Kidney (tissue), 14 donors: ENCODE measurements around the gene PAPOLG. TPM values are rescaled to one million over a fixed set of nuclear protein-coding genes. Genes with fewer than 3 reads are reported as not detected.

Experiments
- DNase-seq, 5 donors: peaks; one replicate each; pipeline ENCODE4 v3.0.0-alpha.2; 2013 to 2020
- FAIRE-seq: peaks from 2 replicates; lab custom pipeline; 2012; peaks lifted over from hg19 to GRCh38; lab: Jason Lieb, UNC
- H3K27ac ChIP-seq, 2 donors: one replicate each; pipeline ENCODE4 v1.7.0; 2013; ENCODE audit warnings: low read depth in 2 of 2, low read length in 2 of 2, inconsistent platforms in 1 of 2
- H3K27me3 ChIP-seq: one replicate; pipeline ENCODE4 v1.7.1; 2013; ENCODE audit warnings: low read length, inconsistent platforms; ENCODE audit not compliant: control insufficient read depth, insufficient read depth
- H3K36me3 ChIP-seq, 3 donors: one replicate each; pipeline versions ENCODE4 v1.7.0 to v1.7.1; 2013; ENCODE audit warnings: low read length in 3 of 3, control low read depth in 1 of 3, inconsistent platforms in 1 of 3; ENCODE audit not compliant: insufficient read depth in 3 of 3, control insufficient read depth in 2 of 3
- H3K4me1 ChIP-seq, 3 donors: one replicate each; pipeline versions ENCODE4 v1.7.0 to v1.7.1; 2013; ENCODE audit warnings: low read length in 3 of 3, inconsistent platforms in 1 of 3, low read depth in 1 of 3; ENCODE audit not compliant: control insufficient read depth in 2 of 3, insufficient read depth in 2 of 3
- H3K4me3 ChIP-seq, 3 donors: one replicate each; pipeline versions ENCODE4 v1.7.0 to v1.8.1; 2013; ENCODE audit warnings: low read length in 3 of 3, control low read depth in 1 of 3, inconsistent platforms in 1 of 3
- H3K9ac ChIP-seq, 3 donors: one replicate each; pipeline versions ENCODE4 v1.7.0 to v1.7.1; 2013; ENCODE audit warnings: low read length in 3 of 3, control low read depth in 1 of 3, inconsistent platforms in 1 of 3
- H3K9me3 ChIP-seq, 3 donors: one replicate each; pipeline versions ENCODE4 v1.7.0 to v1.7.1; 2013; ENCODE audit warnings: low read length in 3 of 3, control low read depth in 1 of 3, inconsistent platforms in 1 of 3; ENCODE audit not compliant: control insufficient read depth in 2 of 3, insufficient read depth in 1 of 3
- intact Hi-C: fragments of 100-400 bp; cut with DNase I; formaldehyde crosslinking; loops from one replicate; pipeline ENCODE4 v1.11.1; 2022
- polyA plus RNA-seq: library from polyadenylated mRNA; stranded (reverse); fragments of 350-450 nt; fragmentation: Illumina TruSeq; extraction: RNeasy Lipid Tissue Mini Kit (QIAGEN cat#74804); gene quantifications from one replicate; pipeline ENCODE4 v1.2.3, GENCODE V29; 2014; ENCODE audit warnings: low read depth, low replicate concordance; ENCODE audit not compliant: insufficient read depth
- total RNA-seq: library from RNA; stranded (reverse); fragmentation: NEBNext Ultra II Directional; extraction: Animal tissue kit (Norgen Biotek cat#: 25700); gene quantifications from one replicate; pipeline ENCODE4 v1.2.1, GENCODE V29; 2021
- TF ChIP-seq, protein P1 (sequence below): IDR thresholded peaks from 3 replicates; pipeline ENCODE4 v1.5.1; 2012; ENCODE audit warnings: mild to moderate bottlenecking, moderate library complexity, borderline replicate concordance; ENCODE audit not compliant: insufficient read depth; ENCODE audit errors: extremely low read depth
- donor health status: control.
- donor health status: control.
- donor health status: control.
- donor health status: control.
- donor health status: control.
- donor health status: DM: yes; HTN: yes; CAD: no.
- donor health status: Normal renal cell carcinoma (clear cell type).

Gene PAPOLG
- total and polyA plus RNA-seq, 2 donors from 2014 or later, result 3.0 to 12.2 TPM

DNA sequence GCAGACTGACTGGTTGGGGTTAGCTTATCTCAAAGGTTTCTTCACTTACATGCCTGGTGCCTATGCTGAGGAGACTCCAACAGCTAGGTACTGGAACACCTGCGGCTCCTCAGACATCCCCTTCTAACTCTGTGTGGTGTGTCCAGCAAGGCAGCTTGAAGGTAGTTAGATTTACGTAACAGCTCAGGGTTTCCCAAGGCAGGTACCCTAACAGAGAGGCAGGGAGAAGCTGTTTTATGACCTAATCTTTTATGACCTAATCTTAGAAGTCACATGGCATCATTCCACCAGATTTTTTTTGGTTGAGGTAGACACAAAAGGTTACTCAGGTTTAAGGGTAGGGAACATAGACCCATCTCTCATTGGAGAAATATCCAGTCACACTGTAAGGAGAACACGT is 17.4 kb upstream of the PAPOLG start:
- intact Hi-C loops, result no loop called here
- no peaks in the 10 kb centered on the region for H3K9me3 ChIP-seq
- no peak overlapping the region for H3K27ac ChIP-seq
- no peak overlapping the region for H3K4me3 ChIP-seq
- TF ChIP-seq, protein P1, sequence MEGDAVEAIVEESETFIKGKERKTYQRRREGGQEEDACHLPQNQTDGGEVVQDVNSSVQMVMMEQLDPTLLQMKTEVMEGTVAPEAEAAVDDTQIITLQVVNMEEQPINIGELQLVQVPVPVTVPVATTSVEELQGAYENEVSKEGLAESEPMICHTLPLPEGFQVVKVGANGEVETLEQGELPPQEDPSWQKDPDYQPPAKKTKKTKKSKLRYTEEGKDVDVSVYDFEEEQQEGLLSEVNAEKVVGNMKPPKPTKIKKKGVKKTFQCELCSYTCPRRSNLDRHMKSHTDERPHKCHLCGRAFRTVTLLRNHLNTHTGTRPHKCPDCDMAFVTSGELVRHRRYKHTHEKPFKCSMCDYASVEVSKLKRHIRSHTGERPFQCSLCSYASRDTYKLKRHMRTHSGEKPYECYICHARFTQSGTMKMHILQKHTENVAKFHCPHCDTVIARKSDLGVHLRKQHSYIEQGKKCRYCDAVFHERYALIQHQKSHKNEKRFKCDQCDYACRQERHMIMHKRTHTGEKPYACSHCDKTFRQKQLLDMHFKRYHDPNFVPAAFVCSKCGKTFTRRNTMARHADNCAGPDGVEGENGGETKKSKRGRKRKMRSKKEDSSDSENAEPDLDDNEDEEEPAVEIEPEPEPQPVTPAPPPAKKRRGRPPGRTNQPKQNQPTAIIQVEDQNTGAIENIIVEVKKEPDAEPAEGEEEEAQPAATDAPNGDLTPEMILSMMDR, result no peak
- peaks cover 0 to 5% (median 0%) of the 10 kb centered on the region in 3 donors for H3K4me1 ChIP-seq
- H3K9ac ChIP-seq, result no peak overlapping the region
- no peaks in the 10 kb centered on the region for H3K27me3 ChIP-seq
- DNase-seq, result no peak
- H3K36me3 ChIP-seq, result no peaks in the 10 kb centered on the region
- FAIRE-seq, result no peak

DNA sequence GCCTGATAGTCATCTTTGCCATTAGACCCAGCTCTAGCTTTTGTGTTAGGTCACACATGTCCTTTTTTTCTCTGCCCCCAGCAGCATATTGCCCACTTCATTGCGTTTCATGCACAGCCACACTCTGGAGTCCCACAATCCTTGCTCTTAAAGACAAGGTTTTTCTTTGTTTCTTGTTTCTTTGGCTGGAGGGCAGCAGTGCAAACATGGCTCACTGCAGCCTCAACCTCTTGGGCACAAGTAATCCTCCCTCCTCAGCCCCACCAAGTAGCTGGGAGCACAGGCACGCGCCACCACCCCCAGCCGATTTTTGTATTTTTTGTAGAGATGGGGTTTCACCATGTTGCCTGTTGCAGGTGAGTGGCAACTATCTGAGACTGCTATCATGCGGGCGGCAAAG is 16.9 kb upstream of the PAPOLG start:
- DNase-seq (no peak), FAIRE-seq (no peak)

DNA sequence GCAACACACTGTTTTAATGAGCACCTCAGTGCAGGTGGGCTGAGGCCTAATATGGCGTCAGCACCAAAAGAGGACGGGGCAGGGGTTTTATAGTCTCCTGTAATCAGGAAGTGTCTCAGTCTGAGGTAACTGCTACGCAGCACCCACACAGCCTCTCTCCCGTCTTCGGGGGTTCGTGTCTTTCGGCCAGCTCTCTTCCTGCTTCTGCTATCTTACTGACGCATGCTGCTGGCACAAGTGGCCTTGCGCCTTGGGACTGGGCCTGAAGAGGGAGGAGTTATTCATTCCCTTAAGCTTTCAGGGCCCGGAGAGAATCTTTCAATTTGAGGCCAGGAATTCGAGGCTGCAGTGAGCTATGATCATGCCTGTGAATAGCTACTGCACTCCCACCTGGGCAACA is 14.5 kb upstream of the PAPOLG start:
- no peak for DNase-seq
- intact Hi-C loops, result no loop called here
- Histone ChIP-seq H3K4me3 (no peak overlapping the region), H3K27ac (no peak overlapping the region), H3K9me3 (no peaks in the 10 kb centered on the region), H3K27me3 (no peaks in the 10 kb centered on the region), H3K36me3 (no peaks in the 10 kb centered on the region), H3K9ac (no peak overlapping the region), H3K4me1 (peaks cover 0 to 5% (median 0%) of the 10 kb centered on the region in 3 donors)
- FAIRE-seq, result no peak
- TF ChIP-seq, protein P1, result no peak

More for the DNA sequence above, 16.9 kb upstream of the PAPOLG start:
- Histone ChIP-seq H3K27ac (no peak overlapping the region), H3K4me3 (no peak overlapping the region), H3K9ac (no peak overlapping the region), H3K9me3 (no peaks in the 10 kb centered on the region), H3K36me3 (no peaks in the 10 kb centered on the region), H3K27me3 (no peaks in the 10 kb centered on the region), H3K4me1 (peaks cover 0 to 5% (median 0%) of the 10 kb centered on the region in 3 donors)
- TF ChIP-seq, protein P1, result no peak
- intact Hi-C loops, result no loop called here

DNA sequence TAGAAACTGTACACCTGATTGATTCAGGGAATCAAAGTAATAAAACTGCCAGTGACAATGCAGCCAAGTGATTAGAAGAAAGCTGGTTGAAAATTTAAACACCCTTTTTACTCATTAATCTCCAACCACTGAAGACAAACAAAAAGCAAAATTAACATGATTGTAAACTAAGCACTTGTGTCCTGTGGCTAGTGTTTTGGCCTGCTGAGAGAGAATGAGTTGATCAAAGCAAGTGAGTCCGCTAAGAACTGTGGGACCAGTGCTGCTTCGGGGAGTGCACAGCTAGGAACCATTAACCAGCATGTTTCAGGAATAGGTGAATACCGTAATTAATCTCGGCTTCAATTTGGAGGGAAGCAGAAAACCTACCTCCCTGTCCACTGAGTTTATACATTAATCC is 13.6 kb upstream of the PAPOLG start:
- Histone ChIP-seq H3K4me1 (peaks cover 0 to 5% (median 0%) of the 10 kb centered on the region in 3 donors), H3K27ac (no peak overlapping the region), H3K36me3 (no peaks in the 10 kb centered on the region), H3K4me3 (no peak overlapping the region), H3K9me3 (no peaks in the 10 kb centered on the region), H3K9ac (no peak overlapping the region), H3K27me3 (no peaks in the 10 kb centered on the region)
- intact Hi-C loops, result no loop called here
- TF ChIP-seq, protein P1, result no peak
- DNase-seq (peak in 2 of 5 donors; percentile 37 to 46), FAIRE-seq (no peak)
